OCI-LY1 (cell line): Measurements from ENCODE around the gene ACTR5.

Source experiments
- CTCF ChIP-seq: fragments of 200-600 bp; sonication (generic), shearing (Covaris generic); IDR thresholded peaks from 2 replicates; pipeline ENCODE4 v1.5.1; 2017; ENCODE audit warnings: mild to moderate bottlenecking, antibody characterized with exemption, low read length, moderate library complexity, mixed read lengths
- EZH2 ChIP-seq: fragments of 200-600 bp; sonication (generic), shearing (Covaris generic); IDR thresholded peaks from 2 replicates; pipeline ENCODE4 v1.8.0; 2017; ENCODE audit warnings: borderline replicate concordance, mixed run types, mild to moderate bottlenecking, antibody characterized with exemption, low read length, moderate library complexity, mixed read lengths

GRCh38 chr20:38818113-38819065 lies 70.1 kb downstream of the ACTR5 start:
- TF ChIP-seq CTCF = no peak
- no peak for TF ChIP-seq EZH2
